HG03103 (cell line): ENCODE measurements around the gene HBE1.
A peak's percentile ranks its signal among the peaks of the same experiment; 100 is the strongest.

Experiments used
- ATAC-seq: cut with Tn5 transposase; IDR thresholded peaks from one replicate; pipeline ENCODE4 v1.9.1; 2021; ENCODE audit warnings: low read depth; ENCODE audit not compliant: unreplicated experiment

Gene HBE1

DNA sequence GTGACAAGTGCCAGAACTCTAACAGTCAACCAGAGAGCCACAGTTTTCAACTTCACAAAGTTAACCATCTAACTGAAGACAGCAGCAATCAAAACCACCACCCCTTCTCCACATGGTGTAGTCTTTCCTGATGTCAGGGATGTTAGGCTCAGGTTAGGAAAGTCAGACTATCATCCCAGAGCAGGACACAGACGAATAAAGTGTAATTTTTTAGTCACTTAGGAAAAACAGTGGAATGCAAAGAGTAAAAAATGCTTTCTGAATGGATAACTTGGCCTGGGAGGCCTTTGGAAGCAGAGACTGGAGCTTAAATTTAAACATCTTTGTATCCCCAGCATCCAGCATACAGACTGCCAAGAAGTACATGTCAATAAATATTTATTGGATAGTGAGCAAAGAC lies 16.6 kb upstream of the HBE1 start:
- no peak for ATAC-seq

- no peak for ATAC-seq
Measured at GRCh38 chr11:5285703-5286340, 16.1 kb upstream of the HBE1 start.

- ATAC-seq = no peak
Measured at GRCh38 chr11:5284637-5285036, 14.9 kb upstream of the HBE1 start.

GRCh38 chr11:5283882-5284281 lies 14.1 kb upstream of the HBE1 start:
- ATAC-seq = no peak

DNA sequence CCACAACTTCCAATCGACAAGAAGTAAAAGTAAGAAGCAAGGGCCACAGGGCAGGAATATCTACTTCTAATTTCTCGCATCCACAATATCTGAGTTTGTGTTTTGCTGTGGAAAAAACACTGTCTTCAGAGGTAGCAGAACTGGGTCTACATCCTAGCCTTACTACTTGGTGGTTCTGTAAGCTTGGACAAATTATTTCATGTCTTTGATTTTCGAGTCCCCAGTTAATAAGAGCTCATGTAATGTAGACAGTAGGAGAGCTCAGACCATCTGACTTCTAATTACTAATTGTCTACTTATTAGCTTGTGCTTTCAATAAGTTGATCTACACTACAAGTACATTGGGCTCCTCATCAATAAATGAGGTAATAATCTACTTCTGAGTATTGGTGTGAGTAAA lies 13.3 kb upstream of the HBE1 start:
- ATAC-seq = no peak

DNA sequence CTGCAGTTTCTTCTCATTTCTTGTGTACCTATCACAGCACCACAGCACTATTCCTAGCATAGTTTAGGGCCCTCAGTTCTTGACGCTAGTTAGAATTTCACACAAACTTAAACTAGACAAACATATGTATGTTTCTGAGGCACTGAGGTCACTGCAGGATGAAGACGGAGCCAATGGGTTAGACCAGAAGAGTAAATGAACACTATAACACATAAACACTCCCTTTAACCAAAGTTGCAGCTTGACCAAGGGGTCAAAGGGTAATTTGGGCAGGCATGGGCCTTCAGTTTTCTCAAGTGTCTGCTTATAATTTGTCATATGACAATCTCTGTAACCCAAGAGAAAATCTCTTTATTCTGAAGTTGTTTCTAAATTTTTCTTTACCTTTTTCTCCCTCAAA lies 12.9 kb upstream of the HBE1 start:
- no peak for ATAC-seq

DNA sequence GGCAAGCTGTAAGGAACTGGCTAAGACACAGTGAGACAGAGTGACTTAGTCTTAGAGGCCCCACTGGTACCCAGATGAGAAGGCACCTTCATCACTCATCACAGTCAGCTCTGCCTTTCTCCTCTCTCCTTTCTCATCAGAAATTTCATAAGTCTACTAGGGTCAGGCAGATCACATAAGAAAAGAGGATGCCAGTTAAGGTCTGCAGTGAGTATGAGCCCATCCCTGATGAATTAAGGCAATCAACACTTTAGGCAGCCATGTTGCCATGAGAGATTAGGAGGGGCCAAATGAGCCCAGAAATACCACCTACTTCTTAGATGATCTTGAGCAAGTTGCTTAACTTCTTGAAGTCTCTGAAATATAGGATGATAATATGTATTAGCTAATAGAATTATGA lies 11.9 kb upstream of the HBE1 start:
- no peak for ATAC-seq

GRCh38 chr11:5280582-5281102 lies 10.9 kb upstream of the HBE1 start:
- peak; percentile 85 for ATAC-seq

- no peak for ATAC-seq
Measured at GRCh38 chr11:5279471-5280090, 9.8 kb upstream of the HBE1 start.

DNA sequence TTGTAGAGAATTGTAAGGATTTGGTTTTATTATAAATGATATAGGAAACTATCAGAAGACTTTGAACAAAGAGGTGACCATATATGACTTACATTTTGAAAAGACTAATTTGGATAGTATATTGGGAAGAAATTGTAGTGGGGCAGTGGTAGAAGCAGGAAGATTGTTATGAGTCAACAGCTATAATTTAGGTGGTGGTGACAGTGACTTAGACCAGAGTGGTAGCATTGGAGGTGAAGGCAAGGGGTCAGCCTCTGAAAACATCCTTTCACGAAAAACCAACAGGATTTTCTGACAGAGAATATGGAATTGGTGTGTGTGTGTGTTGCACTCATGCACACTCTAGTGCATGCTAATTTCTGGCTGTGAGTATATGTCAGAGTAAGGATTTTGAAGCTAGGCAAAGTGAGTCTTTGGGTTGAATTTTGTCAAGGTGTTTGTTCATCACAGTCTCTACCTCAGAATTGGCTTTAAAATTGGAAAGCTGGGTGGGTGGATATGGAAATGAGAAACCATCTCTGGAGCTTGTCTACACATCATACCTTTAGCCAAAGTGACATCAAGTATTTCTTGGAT lies 8.2 kb upstream of the HBE1 start:
- ATAC-seq = peak; percentile 36

- no peak for ATAC-seq
Measured at GRCh38 chr11:5276697-5277096, 7.0 kb upstream of the HBE1 start.

DNA sequence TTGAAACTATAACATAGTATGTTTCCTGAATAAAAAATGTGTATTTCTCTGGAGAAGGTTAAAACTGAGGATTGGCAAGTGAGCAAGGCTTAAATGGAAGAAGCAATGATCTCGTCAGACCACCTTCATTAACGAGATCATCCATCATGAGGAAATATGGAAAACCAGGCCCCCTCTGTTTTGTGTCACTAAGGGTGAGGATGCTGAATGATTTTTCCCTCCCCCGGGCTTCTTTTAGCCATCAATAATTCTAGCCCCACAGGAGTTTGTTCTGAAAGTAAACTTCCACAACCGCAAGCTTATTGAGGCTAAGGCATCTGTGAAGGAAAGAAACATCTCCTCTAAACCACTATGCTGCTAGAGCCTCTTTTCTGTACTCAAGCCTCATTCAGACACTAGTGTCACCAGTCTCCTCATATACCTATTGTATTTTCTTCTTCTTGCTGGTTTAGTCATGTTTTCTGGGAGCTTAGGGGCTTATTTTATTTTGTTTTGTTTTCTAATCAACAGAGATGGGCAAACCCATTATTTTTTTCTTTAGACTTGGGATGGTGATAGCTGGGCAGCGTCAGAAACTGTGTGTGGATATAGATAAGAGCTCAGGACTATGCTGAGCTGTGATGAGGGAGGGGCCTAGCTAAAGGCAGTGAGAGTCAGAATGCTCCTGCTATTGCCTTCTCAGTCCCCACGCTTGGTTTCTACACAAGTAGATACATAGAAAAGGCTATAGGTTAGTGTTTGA lies 5.8 kb upstream of the HBE1 start:
- no peak for ATAC-seq

GRCh38 chr11:5274395-5274794 lies 4.7 kb upstream of the HBE1 start:
- ATAC-seq = no peak

GRCh38 chr11:5272395-5273017 lies 2.8 kb upstream of the HBE1 start:
- no peak for ATAC-seq

- ATAC-seq = no peak
Measured at GRCh38 chr11:5267033-5267563, 2.6 kb downstream of the HBE1 start.

GRCh38 chr11:5266609-5267008 lies 3.1 kb downstream of the HBE1 start:
- no peak for ATAC-seq

GRCh38 chr11:5265832-5266231 lies 3.9 kb downstream of the HBE1 start:
- no peak for ATAC-seq

- no peak for ATAC-seq
Measured at GRCh38 chr11:5258543-5259262, 11.0 kb downstream of the HBE1 start.

DNA sequence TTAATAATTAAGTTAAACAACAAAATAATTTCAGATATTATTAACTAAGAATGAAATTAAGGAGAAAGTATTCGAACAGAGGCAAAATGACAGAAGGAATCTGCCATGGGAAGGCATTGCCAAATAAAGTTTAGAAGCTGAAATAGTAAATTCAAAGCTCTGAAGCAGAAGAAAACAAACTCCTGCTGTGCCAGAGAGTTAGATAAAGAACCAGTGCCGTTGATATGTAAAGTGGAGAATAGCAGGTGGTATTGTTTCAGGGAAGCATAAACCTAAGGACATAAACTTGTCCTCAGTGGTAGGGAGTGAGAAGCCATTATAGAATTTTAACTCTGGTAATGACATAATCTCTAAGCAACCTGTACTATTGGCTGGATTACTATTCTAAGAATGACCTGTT lies 12.4 kb downstream of the HBE1 start:
- no peak for ATAC-seq
